Caco-2 (cell line): ENCODE measurements around the gene ZNF184. TPM values are rescaled to one million over a fixed set of nuclear protein-coding genes. Genes with fewer than 3 reads are reported as not detected.

Experiments
- BruUV-seq: library from RNA; stranded (reverse); fragments of 400-500 nt; replicated peaks from 2 replicates; lab custom pipeline; 2021; lab: Mats Ljungman, UMichigan
- CTCF ChIA-PET: fragments of 300-600 bp; sonication (Branson Sonifier 250); formaldehyde crosslinking; loops from one replicate; lab custom pipeline; 2022; ENCODE audit warnings: antibody characterized with exemption; lab: Charles Lee
- POLR2A ChIA-PET: fragments of 300-600 bp; sonication (Branson Sonifier 250); formaldehyde crosslinking; loops from one replicate; lab custom pipeline; 2022; ENCODE audit warnings: antibody characterized with exemption; lab: Charles Lee
- DNase-seq, 2 experiments: peaks; one replicate each; pipeline versions ENCODE4 v3.0.0 to v3.0.0-alpha.2; 2020 to 2022
- H3K27me3 ChIP-seq: replicated peaks from 2 replicates; pipeline ENCODE4 v1.6.0; 2011; ENCODE audit warnings: low read length; ENCODE audit not compliant: control insufficient read depth, insufficient read depth
- H3K36me3 ChIP-seq: 2 replicates; pipeline ENCODE4 v1.5.1; 2011; ENCODE audit warnings: low read length; ENCODE audit not compliant: control insufficient read depth, insufficient read depth
- H3K4me1 ChIP-seq: fragments of 250-450 bp; sonication (Bioruptor Pico); 2 replicates; pipeline ENCODE4 v1.5.1; 2020; ENCODE audit warnings: mild to moderate bottlenecking
- H3K4me3 ChIP-seq: 2 replicates; pipeline ENCODE4 v1.5.1; 2011; ENCODE audit warnings: low read depth, mild to moderate bottlenecking, control low read depth, low read length
- H3K9me3 ChIP-seq: fragments of 250-450 bp; sonication (Bioruptor Pico); 2 replicates; pipeline ENCODE4 v1.5.1; 2020; ENCODE audit warnings: mild to moderate bottlenecking, moderate library complexity
- H3K27ac Mint-ChIP-seq: one replicate; pipeline ENCODE4 v1.8.0; 2022; ENCODE audit warnings: mixed read lengths; ENCODE audit not compliant: unreplicated experiment
- H3K27me3 Mint-ChIP-seq: one replicate; pipeline ENCODE4 v1.8.0; 2022; ENCODE audit warnings: mixed read lengths; ENCODE audit not compliant: insufficient read depth, unreplicated experiment
- H3K36me3 Mint-ChIP-seq: one replicate; pipeline ENCODE4 v1.8.0; 2022; ENCODE audit warnings: mild to moderate bottlenecking, mixed read lengths; ENCODE audit not compliant: insufficient read depth, unreplicated experiment
- H3K4me1 Mint-ChIP-seq: one replicate; pipeline ENCODE4 v1.8.0; 2022; ENCODE audit warnings: low read depth, mixed read lengths; ENCODE audit not compliant: unreplicated experiment
- H3K4me3 Mint-ChIP-seq: one replicate; pipeline ENCODE4 v1.8.0; 2022; ENCODE audit warnings: mild to moderate bottlenecking, moderate library complexity, mixed read lengths; ENCODE audit not compliant: unreplicated experiment
- H3K9me3 Mint-ChIP-seq: one replicate; pipeline ENCODE4 v1.8.0; 2022; ENCODE audit warnings: mixed read lengths; ENCODE audit not compliant: unreplicated experiment
- intact Hi-C: fragments of 100-400 bp; cut with micrococcal nuclease; formaldehyde crosslinking; loops from one replicate; pipeline ENCODE4 v1.10.0; 2022; ENCODE audit not compliant: unreplicated experiment
- total RNA-seq: library from RNA; stranded (reverse); gene quantifications from 2 replicates; pipeline ENCODE4 v1.2.3, GENCODE V29; 2022
- TF ChIP-seq, protein P1 (sequence below), 2 experiments: fragments of 200-600 bp in 1 of 2; IDR thresholded peaks; 1 replicate in 1 of 2; 2 replicates in 1 of 2; pipeline versions ENCODE4 v1.5.1 to v1.8.0; 2011 to 2022; ENCODE audit warnings: antibody characterized with exemption in 1 of 2, control low read depth in 1 of 2, inconsistent platforms in 1 of 2, low read depth in 1 of 2, low read length in 1 of 2, mild to moderate bottlenecking in 1 of 2, moderate library complexity in 1 of 2; ENCODE audit not compliant: insufficient read depth in 1 of 2, severe bottlenecking in 1 of 2, unreplicated experiment in 1 of 2

Gene ZNF184
- total RNA-seq, 1 experiment from 2014 or later, result 3.9 TPM

DNA sequence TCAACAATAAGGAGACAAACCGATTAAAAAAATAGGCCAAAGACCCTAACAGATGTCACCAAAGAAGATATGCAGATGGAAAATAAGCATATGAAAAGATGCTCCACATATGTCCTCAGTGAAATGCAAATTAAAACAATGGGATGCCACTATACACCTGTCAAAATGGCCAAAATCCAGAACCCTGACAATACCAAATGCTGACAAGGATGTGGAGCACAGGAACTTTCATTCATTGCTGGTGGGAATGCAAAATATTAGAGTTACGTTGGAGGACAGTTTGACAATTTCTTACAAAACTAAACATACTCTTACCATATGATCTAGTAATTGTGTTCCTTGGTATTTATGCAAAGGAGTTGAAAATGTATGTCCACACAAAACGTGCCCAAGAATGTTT is 1.8 kb upstream of the ZNF184 start:
- Mint-ChIP-seq H3K27ac (no peak overlapping the region), H3K4me3 (no peak overlapping the region), H3K27me3 (no peaks in the 10 kb centered on the region), H3K4me1 (peaks cover 6% of the 10 kb centered on the region), H3K9me3 (no peaks in the 10 kb centered on the region), H3K36me3 (peaks cover 15% of the 10 kb centered on the region)
- Histone ChIP-seq H3K9me3 (no peaks in the 10 kb centered on the region), H3K27me3 (no peaks in the 10 kb centered on the region), H3K36me3 (no peaks in the 10 kb centered on the region), H3K4me1 (peaks cover 3% of the 10 kb centered on the region; the same call in 1 of the 2 replicates), H3K4me3 (no peak overlapping the region)
- no peak for DNase-seq
- no TSS peak for BruUV-seq
- TF ChIP-seq, protein P1, sequence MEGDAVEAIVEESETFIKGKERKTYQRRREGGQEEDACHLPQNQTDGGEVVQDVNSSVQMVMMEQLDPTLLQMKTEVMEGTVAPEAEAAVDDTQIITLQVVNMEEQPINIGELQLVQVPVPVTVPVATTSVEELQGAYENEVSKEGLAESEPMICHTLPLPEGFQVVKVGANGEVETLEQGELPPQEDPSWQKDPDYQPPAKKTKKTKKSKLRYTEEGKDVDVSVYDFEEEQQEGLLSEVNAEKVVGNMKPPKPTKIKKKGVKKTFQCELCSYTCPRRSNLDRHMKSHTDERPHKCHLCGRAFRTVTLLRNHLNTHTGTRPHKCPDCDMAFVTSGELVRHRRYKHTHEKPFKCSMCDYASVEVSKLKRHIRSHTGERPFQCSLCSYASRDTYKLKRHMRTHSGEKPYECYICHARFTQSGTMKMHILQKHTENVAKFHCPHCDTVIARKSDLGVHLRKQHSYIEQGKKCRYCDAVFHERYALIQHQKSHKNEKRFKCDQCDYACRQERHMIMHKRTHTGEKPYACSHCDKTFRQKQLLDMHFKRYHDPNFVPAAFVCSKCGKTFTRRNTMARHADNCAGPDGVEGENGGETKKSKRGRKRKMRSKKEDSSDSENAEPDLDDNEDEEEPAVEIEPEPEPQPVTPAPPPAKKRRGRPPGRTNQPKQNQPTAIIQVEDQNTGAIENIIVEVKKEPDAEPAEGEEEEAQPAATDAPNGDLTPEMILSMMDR (IDR thresholded peaks at IDR 0.05; ENCODE audit: insufficient read depth in 1 of 2, low read depth in 1 of 2, low read length in 1 of 2, severe bottlenecking in 1 of 2, unreplicated experiment in 1 of 2), result no peak
- ChIA-PET CTCF (no interaction called here), POLR2A (no interaction called here)
- intact Hi-C loops, result loop anchor here (5.0 to 10.0 kb wide), 4 partner anchors 87 to 420 kb away; partner anchors contain the start of gene ZNF391

DNA sequence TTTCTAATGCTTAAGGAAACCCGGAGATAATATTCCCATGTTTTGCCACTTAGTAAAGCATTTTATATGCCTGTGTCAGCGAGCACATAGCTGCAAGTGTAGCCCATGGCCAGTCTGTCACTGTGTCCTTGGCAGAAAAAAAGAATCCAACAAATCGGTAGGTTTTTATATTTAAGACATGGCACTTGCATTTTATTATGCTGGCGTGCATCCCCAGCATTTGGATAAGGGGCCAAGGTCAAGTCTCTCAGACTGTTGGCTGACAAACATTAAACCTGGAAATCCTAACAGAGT is 1.2 kb upstream of the ZNF184 start:
- TF ChIP-seq, protein P1 (IDR thresholded peaks at IDR 0.05; ENCODE audit: insufficient read depth in 1 of 2, low read depth in 1 of 2, low read length in 1 of 2, severe bottlenecking in 1 of 2, unreplicated experiment in 1 of 2), result no peak
- Mint-ChIP-seq H3K4me1 (peaks cover 6% of the 10 kb centered on the region), H3K4me3 (peak overlapping the region; percentile 96), H3K27ac (no peak overlapping the region), H3K36me3 (peaks cover 15% of the 10 kb centered on the region), H3K9me3 (no peaks in the 10 kb centered on the region), H3K27me3 (no peaks in the 10 kb centered on the region)
- H3K9me3 ChIP-seq, result no peaks in the 10 kb centered on the region
- no peaks in the 10 kb centered on the region for H3K27me3 ChIP-seq
- H3K4me3 ChIP-seq, result no peak overlapping the region
- peaks cover 3% of the 10 kb centered on the region; the same call in 1 of the 2 replicates for H3K4me1 ChIP-seq
- DNase-seq, result no peak
- intact Hi-C loops, result loop anchor here (5.0 to 10.0 kb wide), 3 partner anchors 87 to 421 kb away; partner anchors contain the start of gene ZNF391
- ChIA-PET CTCF (interaction anchor here (0.7 kb wide), 1 partner anchor 30 kb away, joined by 6 read pairs; no protein-coding TSS in a partner anchor), POLR2A (no interaction called here)
- no TSS peak for BruUV-seq
- H3K36me3 ChIP-seq, result no peaks in the 10 kb centered on the region

DNA sequence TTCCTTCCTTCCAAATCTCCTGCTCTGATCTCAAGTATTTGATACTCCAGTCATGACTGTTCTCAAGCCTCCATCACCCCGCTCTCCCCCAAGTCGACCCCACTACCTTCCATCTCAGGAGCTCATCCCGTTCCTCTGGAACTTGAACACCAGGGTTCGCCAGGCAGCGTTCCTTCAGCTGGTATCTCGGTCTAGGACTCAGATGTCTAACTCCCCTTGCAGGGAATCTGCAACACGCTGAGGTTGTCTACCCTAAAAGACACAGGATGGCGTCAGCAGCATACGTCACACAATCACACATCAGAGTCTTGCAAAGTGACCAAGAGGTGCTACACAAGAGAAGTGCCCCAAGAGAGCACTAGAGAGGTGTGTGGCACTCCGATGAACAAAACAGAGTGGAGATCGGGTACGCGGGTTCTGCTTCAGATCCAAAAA is 706 bp downstream of the ZNF184 start:
- H3K4me3 Mint-ChIP-seq, result peak overlapping the region; percentile 96
- Histone ChIP-seq H3K9me3 (no peaks in the 10 kb centered on the region), H3K27me3 (no peaks in the 10 kb centered on the region), H3K36me3 (no peaks in the 10 kb centered on the region), H3K4me1 (peaks cover 3% of the 10 kb centered on the region; the same call in 1 of the 2 replicates), H3K4me3 (peak overlapping the region; percentile 69)
- H3K4me1 Mint-ChIP-seq, result peaks cover 6% of the 10 kb centered on the region
- no TSS peak for BruUV-seq
- no peaks in the 10 kb centered on the region for H3K9me3 Mint-ChIP-seq
- ChIA-PET POLR2A (interaction anchor here (0.6 to 1.9 kb wide), 7 partner anchors 19 to 325 kb away, joined by 3 to 15 read pairs (median 5); a partner anchor contains a TSS), CTCF (interaction anchor here (0.7 to 1.6 kb wide), 5 partner anchors 84 to 280 kb away, joined by 3 to 7 read pairs (median 5); partner anchors contain the start of gene ZNF391)
- H3K36me3 Mint-ChIP-seq, result peaks cover 15% of the 10 kb centered on the region
- peak; percentile 70 to 78 for DNase-seq
- peak overlapping the region; percentile 95 for H3K27ac Mint-ChIP-seq
- intact Hi-C loops, result loop anchor here (5.0 to 10.0 kb wide), 3 partner anchors 85 to 423 kb away; partner anchors contain the start of gene ZNF391
- TF ChIP-seq, protein P1 (IDR thresholded peaks at IDR 0.05; ENCODE audit: insufficient read depth in 1 of 2, low read depth in 1 of 2, low read length in 1 of 2, severe bottlenecking in 1 of 2, unreplicated experiment in 1 of 2), result no peak
- no peaks in the 10 kb centered on the region for H3K27me3 Mint-ChIP-seq
